HCT116 (cell line): ENCODE measurements around the gene ATP5F1E. TPM values are rescaled to one million over a fixed set of nuclear protein-coding genes. Genes with fewer than 3 reads are reported as not detected.

Experiments used
- ATAC-seq: fragments of 200-7000 bp; cut with Tn5 transposase; 2 replicates; pipeline ENCODE4 v1.9.1; 2020; ENCODE audit warnings: mild to moderate bottlenecking, moderate library complexity
- BruUV-seq: library from RNA; stranded (reverse); fragments of 400-500 nt; replicated peaks from 2 replicates; lab custom pipeline; 2021; lab: Mats Ljungman, UMichigan
- CTCF ChIA-PET: fragments of 300-600 bp; sonication (Branson Sonifier 250); formaldehyde crosslinking; loops from one replicate; lab custom pipeline; 2021; ENCODE audit warnings: antibody characterized with exemption; lab: Charles Lee
- POLR2A ChIA-PET: fragments of 300-600, 350-600 bp; sonication (Branson Sonifier 250); formaldehyde crosslinking; loops from one replicate; lab custom pipeline; 2021; ENCODE audit warnings: antibody characterized with exemption; lab: Charles Lee
- RAD21 ChIA-PET, 2 experiments: fragments of 300-600 bp; sonication (Branson Sonifier 250); formaldehyde crosslinking; loops; one replicate each; lab custom pipeline; 2023; ENCODE audit warnings: low total read pairs in 2 of 2; ENCODE audit not compliant: uncharacterized antibody in 2 of 2, unreplicated experiment in 2 of 2, low non-redundant PET in 1 of 2; lab: Charles Lee
- DNase-seq: peaks from one replicate; pipeline ENCODE4 v3.0.0-alpha.2; 2010; ENCODE audit warnings: low read depth, low spot score
- H2AFZ ChIP-seq: fragments of 200-600 bp; shearing (Covaris generic), sonication (generic); 2 replicates; pipeline ENCODE4 v1.6.1; 2017; ENCODE audit warnings: low read depth, mixed run types, mixed read lengths, antibody characterized with exemption, low read length; ENCODE audit not compliant: poor library complexity, severe bottlenecking
- H3K27ac ChIP-seq: 2 replicates; pipeline ENCODE4 v1.5.1; 2012; ENCODE audit warnings: low read depth, low read length
- H3K27me3 ChIP-seq: fragments of 200-600 bp; sonication (generic); 2 replicates; pipeline ENCODE4 v1.6.1; 2016; ENCODE audit warnings: mixed run types, low read length, mixed read lengths; ENCODE audit not compliant: insufficient read depth
- H3K36me3 ChIP-seq, 2 experiments: fragments of 200-500 bp in 1 of 2; fragments of 200-600 bp in 1 of 2; sonication (Bioruptor generic) in 1 of 2; sonication (generic) in 1 of 2; 2 replicates each; pipeline versions ENCODE4 v1.5.1 to v1.6.1; 2014 to 2016; ENCODE audit warnings: low read length in 2 of 2, inconsistent platforms in 1 of 2, mixed read lengths in 1 of 2, mixed run types in 1 of 2; ENCODE audit not compliant: insufficient read depth in 2 of 2, control insufficient read depth in 1 of 2
- H3K4me1 ChIP-seq, 2 experiments: fragments of 200-600 bp in 1 of 2; sonication (generic) in 1 of 2; 2 replicates each; pipeline versions ENCODE4 v1.5.1 to v1.6.1; 2012 to 2017; ENCODE audit warnings: low read length in 2 of 2, inconsistent platforms in 1 of 2, mild to moderate bottlenecking in 1 of 2, mixed read lengths in 1 of 2, mixed run types in 1 of 2, moderate library complexity in 1 of 2; ENCODE audit not compliant: insufficient read depth in 2 of 2, control insufficient read depth in 1 of 2
- H3K4me2 ChIP-seq: fragments of 200-600 bp; sonication (generic); 2 replicates; pipeline ENCODE4 v1.6.1; 2017; ENCODE audit warnings: mixed run types, low read length, mixed read lengths
- H3K4me3 ChIP-seq, 2 experiments: fragments of 200-600 bp in 1 of 2; sonication (generic) in 1 of 2; replicated peaks in 1 of 2; 2 replicates each; pipeline ENCODE4 v1.5.1; 2011 to 2016; ENCODE audit warnings: low read length in 2 of 2, control low read depth in 1 of 2, low read depth in 1 of 2, mild to moderate bottlenecking in 1 of 2, mixed read lengths in 1 of 2, mixed run types in 1 of 2
- H3K79me2 ChIP-seq: fragments of 200-600 bp; sonication (generic); 2 replicates; pipeline ENCODE4 v1.6.1; 2017; ENCODE audit warnings: mild to moderate bottlenecking, mixed run types, low read length, moderate library complexity, mixed read lengths; ENCODE audit not compliant: insufficient read depth
- H3K9ac ChIP-seq: fragments of 200-600 bp; sonication (generic); 2 replicates; pipeline ENCODE4 v1.6.1; 2016; ENCODE audit warnings: low read length, mixed read lengths
- H3K9me2 ChIP-seq: fragments of 200-600 bp; sonication (generic), shearing (Covaris generic); 2 replicates; pipeline ENCODE4 v1.6.1; 2017; ENCODE audit warnings: mixed run types, mild to moderate bottlenecking, moderate library complexity; ENCODE audit not compliant: insufficient read depth
- H3K9me3 ChIP-seq, 2 experiments: fragments of 200-500 bp in 1 of 2; fragments of 200-600 bp in 1 of 2; sonication (Bioruptor generic) in 1 of 2; sonication (generic) in 1 of 2; 2 replicates each; pipeline ENCODE4 v1.6.1; 2014 to 2017; ENCODE audit warnings: low read length in 2 of 2, mixed read lengths in 2 of 2, inconsistent platforms in 1 of 2, low read depth in 1 of 2, mild to moderate bottlenecking in 1 of 2, mixed run types in 1 of 2, moderate library complexity in 1 of 2; ENCODE audit not compliant: control insufficient read depth in 1 of 2, insufficient read depth in 1 of 2
- H4K20me1 ChIP-seq: fragments of 200-600 bp; sonication (generic), shearing (Covaris generic); 2 replicates; pipeline ENCODE4 v1.6.1; 2017; ENCODE audit warnings: mixed run types, mild to moderate bottlenecking, moderate library complexity; ENCODE audit not compliant: insufficient read depth
- CBX3 ChIP-seq: IDR thresholded peaks from 2 replicates; pipeline ENCODE4 v1.6.1; 2012; ENCODE audit warnings: low read depth
- CEBPB ChIP-seq: IDR thresholded peaks from 2 replicates; pipeline ENCODE4 v1.6.1; 2012; ENCODE audit warnings: low read depth
- CTCF ChIP-seq, 3 experiments: fragments of 200-600 bp in 1 of 3; sonication (generic) in 1 of 3; IDR thresholded peaks in 2 of 3; conservative IDR thresholded peaks in 1 of 3; 2 replicates each; pipeline ENCODE4 v1.5.1; 2012 to 2017; ENCODE audit warnings: low read depth in 2 of 3, low read length in 2 of 3, antibody characterized with exemption in 1 of 3, borderline replicate concordance in 1 of 3, control low read depth in 1 of 3, mild to moderate bottlenecking in 1 of 3, mixed read lengths in 1 of 3, mixed run types in 1 of 3, moderate library complexity in 1 of 3; ENCODE audit not compliant: insufficient read depth in 1 of 3
- EGR1 ChIP-seq: IDR thresholded peaks from 2 replicates; pipeline ENCODE4 v1.6.1; 2012; ENCODE audit warnings: low read depth
- ELF1 ChIP-seq: IDR thresholded peaks from 2 replicates; pipeline ENCODE4 v1.6.1; 2012; ENCODE audit warnings: low read depth, borderline replicate concordance
- JUND ChIP-seq: IDR thresholded peaks from 2 replicates; pipeline ENCODE4 v1.6.1; 2012
- MAX ChIP-seq: IDR thresholded peaks from 2 replicates; pipeline ENCODE4 v1.6.1; 2012
- POLR2A ChIP-seq: IDR thresholded peaks from 2 replicates; pipeline ENCODE4 v1.7.0; 2011; ENCODE audit warnings: borderline replicate concordance; ENCODE audit not compliant: insufficient read depth, insufficient read length; ENCODE audit errors: extremely low read depth
- POLR2AphosphoS5 ChIP-seq: IDR thresholded peaks from 2 replicates; pipeline ENCODE4 v1.6.1; 2011; ENCODE audit warnings: mild to moderate bottlenecking, low read depth, low read length, moderate library complexity
- RAD21 ChIP-seq: IDR thresholded peaks from 2 replicates; pipeline ENCODE4 v1.6.1; 2012; ENCODE audit warnings: low read depth, mild to moderate bottlenecking
- REST ChIP-seq: IDR thresholded peaks from 2 replicates; pipeline ENCODE4 v1.6.1; 2012; ENCODE audit warnings: low read depth
- SIN3A ChIP-seq: IDR thresholded peaks from 2 replicates; pipeline ENCODE4 v1.6.1; 2012; ENCODE audit warnings: low read depth
- SP1 ChIP-seq: IDR thresholded peaks from 2 replicates; pipeline ENCODE4 v1.6.1; 2012; ENCODE audit warnings: low read depth
- SRF ChIP-seq: IDR thresholded peaks from 2 replicates; pipeline ENCODE4 v1.6.1; 2012; ENCODE audit warnings: low read depth
- TCF7L2 ChIP-seq: IDR thresholded peaks from 2 replicates; pipeline ENCODE4 v1.7.0; 2011; ENCODE audit warnings: borderline replicate concordance, inconsistent platforms; ENCODE audit not compliant: insufficient read depth, insufficient read length; ENCODE audit errors: extremely low read depth
- YY1 ChIP-seq: IDR thresholded peaks from 2 replicates; pipeline ENCODE4 v1.6.1; 2011; ENCODE audit warnings: low read length, low read depth, moderate library complexity, mild to moderate bottlenecking; ENCODE audit not compliant: insufficient replicate concordance; ENCODE audit errors: extremely low read depth
- intact Hi-C: fragments of 100-400 bp; cut with micrococcal nuclease; formaldehyde crosslinking; loops from 2 replicates; pipeline ENCODE4 v1.10.0; 2022
- total RNA-seq: library from RNA; stranded (reverse); gene quantifications from one replicate; pipeline ENCODE4 v1.2.1, GENCODE V29; 2021; ENCODE audit not compliant: unreplicated experiment
- TF ChIP-seq, protein P1 (sequence below): IDR thresholded peaks from 2 replicates; pipeline ENCODE4 v1.6.1; 2012
- TF ChIP-seq, protein P2 (sequence below): IDR thresholded peaks from 2 replicates; pipeline ENCODE4 v1.6.1; 2011; ENCODE audit warnings: mild to moderate bottlenecking, low read length, moderate library complexity; ENCODE audit not compliant: insufficient replicate concordance; ENCODE audit errors: extremely low read depth

ATP5F1E gene
- total RNA-seq, 1 experiment from 2014 or later: 72.8 TPM

GRCh38 chr20:58993332-58994248 is 38.5 kb downstream of the ATP5F1E start:
- Histone ChIP-seq H2AFZ (no peak overlapping the region), H4K20me1 (no peaks in the 10 kb centered on the region), H3K9ac (no peak overlapping the region), H3K9me2 (no peaks in the 10 kb centered on the region), H3K27me3 (no peaks in the 10 kb centered on the region), H3K27ac (no peak overlapping the region), H3K9me3 (no peaks in the 10 kb centered on the region), H3K4me2 (no peak overlapping the region), H3K79me2 (peaks cover 10% of the 10 kb centered on the region; the same call in 1 of the 2 replicates), H3K36me3 (peaks cover 76 to 85% of the 10 kb centered on the region in 2 experiments)
- intact Hi-C loops: no loop called here
- no peak for DNase-seq
- POLR2A ChIA-PET: no interaction called here
- TF ChIP-seq, protein P1, sequence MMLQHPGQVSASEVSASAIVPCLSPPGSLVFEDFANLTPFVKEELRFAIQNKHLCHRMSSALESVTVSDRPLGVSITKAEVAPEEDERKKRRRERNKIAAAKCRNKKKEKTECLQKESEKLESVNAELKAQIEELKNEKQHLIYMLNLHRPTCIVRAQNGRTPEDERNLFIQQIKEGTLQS: no peak
- no peak for TF ChIP-seq EGR1
- TF ChIP-seq JUND: no peak
- no peak for TF ChIP-seq SP1
- no peak for TF ChIP-seq REST
- no peak for TF ChIP-seq POLR2A
- TF ChIP-seq, protein P2, sequence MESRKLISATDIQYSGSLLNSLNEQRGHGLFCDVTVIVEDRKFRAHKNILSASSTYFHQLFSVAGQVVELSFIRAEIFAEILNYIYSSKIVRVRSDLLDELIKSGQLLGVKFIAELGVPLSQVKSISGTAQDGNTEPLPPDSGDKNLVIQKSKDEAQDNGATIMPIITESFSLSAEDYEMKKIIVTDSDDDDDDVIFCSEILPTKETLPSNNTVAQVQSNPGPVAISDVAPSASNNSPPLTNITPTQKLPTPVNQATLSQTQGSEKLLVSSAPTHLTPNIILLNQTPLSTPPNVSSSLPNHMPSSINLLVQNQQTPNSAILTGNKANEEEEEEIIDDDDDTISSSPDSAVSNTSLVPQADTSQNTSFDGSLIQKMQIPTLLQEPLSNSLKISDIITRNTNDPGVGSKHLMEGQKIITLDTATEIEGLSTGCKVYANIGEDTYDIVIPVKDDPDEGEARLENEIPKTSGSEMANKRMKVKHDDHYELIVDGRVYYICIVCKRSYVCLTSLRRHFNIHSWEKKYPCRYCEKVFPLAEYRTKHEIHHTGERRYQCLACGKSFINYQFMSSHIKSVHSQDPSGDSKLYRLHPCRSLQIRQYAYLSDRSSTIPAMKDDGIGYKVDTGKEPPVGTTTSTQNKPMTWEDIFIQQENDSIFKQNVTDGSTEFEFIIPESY: no peak
- TF ChIP-seq YY1: no peak
- no peak for TF ChIP-seq SRF
- no peak for TF ChIP-seq MAX
- TF ChIP-seq ELF1: no peak
- TF ChIP-seq CEBPB: no peak
- TF ChIP-seq POLR2AphosphoS5: no peak
- no peak for TF ChIP-seq CTCF (IDR thresholded peaks at IDR 0.05 in 2 of 3, conservative IDR thresholded peaks at IDR 0.05 in 1 of 3; ENCODE audit: borderline replicate concordance in 1 of 3, insufficient read depth in 1 of 3, low read depth in 2 of 3, low read length in 2 of 3)
- TF ChIP-seq RAD21: no peak
- no peak for TF ChIP-seq SIN3A
- no peak for TF ChIP-seq CBX3
- no peak for TF ChIP-seq TCF7L2
- TF ChIP-seq, all 23 proteins: peak for 0
- BruUV-seq: no TSS peak
- ATAC-seq: no peak
- CTCF ChIA-PET: no interaction called here
- H3K4me3 ChIP-seq: no peak overlapping the region
- no peaks in the 10 kb centered on the region for H3K4me1 ChIP-seq
- RAD21 ChIA-PET: interaction anchor here in 1 of 2 experiments (0.6 kb wide), 1 partner anchor 292 kb away, joined by 4 read pairs; no protein-coding TSS in a partner anchor
